HepG2 (cell line): Measurements from ENCODE around the gene TKFC. TPM values are rescaled to one million over a fixed set of nuclear protein-coding genes. Genes with fewer than 3 reads are reported as not detected.

ENCODE experiments used
- CAMTA2 ChIP-seq: sonication (generic); formaldehyde crosslinking; IDR thresholded peaks from 2 replicates; pipeline ENCODE4 v1.4.0; 2020; ENCODE audit warnings: mild to moderate bottlenecking, missing genetic modification reagents, borderline replicate concordance
- CREB1 ChIP-seq, 2 experiments: fragments of 450-650 bp in 1 of 2; IDR thresholded peaks; 2 replicates each; pipeline ENCODE4 v1.6.1; 2016 to 2017; ENCODE audit warnings: control low read depth in 1 of 2, mild to moderate bottlenecking in 1 of 2, missing compliant biosample characterization in 1 of 2, missing genetic modification characterization in 1 of 2
- DNMT3B ChIP-seq: conservative IDR thresholded peaks from 2 replicates; pipeline ENCODE4 v1.6.1; 2016; ENCODE audit warnings: missing biosample characterization, control low read depth
- ELF4 ChIP-seq: sonication (generic); formaldehyde crosslinking; IDR thresholded peaks from 2 replicates; pipeline ENCODE4 v1.5.0; 2020; ENCODE audit warnings: missing genetic modification reagents, mild to moderate bottlenecking, moderate library complexity, borderline replicate concordance
- FOSL1 ChIP-seq: sonication (generic); formaldehyde crosslinking; IDR thresholded peaks from 2 replicates; pipeline ENCODE4 v1.9.0; 2021; ENCODE audit warnings: missing genetic modification reagents, borderline replicate concordance
- LCORL ChIP-seq, 2 experiments: fragments of 450-650 bp in 1 of 2; sonication (generic) in 1 of 2; formaldehyde crosslinking in 1 of 2; IDR thresholded peaks; 2 replicates each; pipeline versions ENCODE4 v1.5.0 to v1.6.1; 2017 to 2020; ENCODE audit warnings: antibody characterized with exemption in 1 of 2, missing genetic modification reagents in 1 of 2
- NFE2L1 ChIP-seq: sonication (generic); formaldehyde crosslinking; IDR thresholded peaks from 2 replicates; pipeline ENCODE4 v1.4.0; 2020; ENCODE audit warnings: missing genetic modification reagents, mild to moderate bottlenecking, borderline replicate concordance
- PHF20 ChIP-seq: sonication (generic); formaldehyde crosslinking; IDR thresholded peaks from 2 replicates; pipeline ENCODE4 v1.5.0; 2020; ENCODE audit warnings: mild to moderate bottlenecking, missing genetic modification reagents
- RBM39 ChIP-seq: fragments of 200-400 bp; formaldehyde crosslinking; IDR thresholded peaks from one replicate; pipeline ENCODE4 v1.6.1; 2018; ENCODE audit warnings: antibody characterized with exemption, mild to moderate bottlenecking, low read depth, low read length; ENCODE audit not compliant: poor library complexity, severe bottlenecking
- U2AF2 ChIP-seq: fragments of 200-400 bp; formaldehyde crosslinking; IDR thresholded peaks from 2 replicates; pipeline ENCODE4 v1.6.1; 2017; ENCODE audit warnings: low read depth, mild to moderate bottlenecking, low read length
- WIZ ChIP-seq: sonication (generic); formaldehyde crosslinking; IDR thresholded peaks from 2 replicates; pipeline ENCODE4 v1.5.1; 2020; ENCODE audit warnings: mild to moderate bottlenecking, missing genetic modification reagents
- ZNF282 ChIP-seq: fragments of 450-650 bp; IDR thresholded peaks from 2 replicates; pipeline ENCODE4 v1.6.1; 2018; ENCODE audit not compliant: partially characterized antibody
- polyA plus RNA-seq, 8 experiments: library from polyadenylated mRNA; depleted of rRNA in 3 of 8; stranded (reverse) in 7 of 8; unstranded in 1 of 8; fragments of >200 nt; fragmentation: Illumina TruSeq in 4 of 8; extraction: Trizol in 4 of 8; gene quantifications; 2 replicates each; pipeline versions ENCODE4 v1.2.1 to v1.2.3, GENCODE V29; 2011 to 2016; ENCODE audit warnings: low read depth in 4 of 8, missing spikeins in 1 of 8, mixed read lengths in 1 of 8; ENCODE audit not compliant: insufficient read depth in 1 of 8
- total RNA-seq, 5 experiments: library from RNA; depleted of rRNA; stranded (reverse); fragments of >200 nt; fragmentation: Illumina TruSeq; extraction: Trizol; gene quantifications; 2 replicates each; pipeline ENCODE4 v1.2.3, GENCODE V29; 2016; ENCODE audit warnings: low read depth in 1 of 5
- TF ChIP-seq, protein P1 (sequence below): sonication (generic); formaldehyde crosslinking; IDR thresholded peaks from 2 replicates; pipeline ENCODE4 v1.5.0; 2020; ENCODE audit warnings: mild to moderate bottlenecking, missing genetic modification reagents, borderline replicate concordance
- TF ChIP-seq, protein P2 (sequence below): IDR thresholded peaks from 2 replicates; pipeline ENCODE4 v1.6.1; 2016; ENCODE audit warnings: missing biosample characterization, missing genetic modification reagents, low read depth
- TF ChIP-seq, protein P3 (sequence below): sonication (generic); formaldehyde crosslinking; IDR thresholded peaks from 2 replicates; pipeline ENCODE4 v1.4.0; 2020; ENCODE audit warnings: missing genetic modification reagents

The TKFC gene
- total and polyA plus RNA-seq, 2 of the 13 experiments (the other 11 are each of a cell fraction or from before 2014, with no cell fraction given): 147 to 197 TPM

DNA sequence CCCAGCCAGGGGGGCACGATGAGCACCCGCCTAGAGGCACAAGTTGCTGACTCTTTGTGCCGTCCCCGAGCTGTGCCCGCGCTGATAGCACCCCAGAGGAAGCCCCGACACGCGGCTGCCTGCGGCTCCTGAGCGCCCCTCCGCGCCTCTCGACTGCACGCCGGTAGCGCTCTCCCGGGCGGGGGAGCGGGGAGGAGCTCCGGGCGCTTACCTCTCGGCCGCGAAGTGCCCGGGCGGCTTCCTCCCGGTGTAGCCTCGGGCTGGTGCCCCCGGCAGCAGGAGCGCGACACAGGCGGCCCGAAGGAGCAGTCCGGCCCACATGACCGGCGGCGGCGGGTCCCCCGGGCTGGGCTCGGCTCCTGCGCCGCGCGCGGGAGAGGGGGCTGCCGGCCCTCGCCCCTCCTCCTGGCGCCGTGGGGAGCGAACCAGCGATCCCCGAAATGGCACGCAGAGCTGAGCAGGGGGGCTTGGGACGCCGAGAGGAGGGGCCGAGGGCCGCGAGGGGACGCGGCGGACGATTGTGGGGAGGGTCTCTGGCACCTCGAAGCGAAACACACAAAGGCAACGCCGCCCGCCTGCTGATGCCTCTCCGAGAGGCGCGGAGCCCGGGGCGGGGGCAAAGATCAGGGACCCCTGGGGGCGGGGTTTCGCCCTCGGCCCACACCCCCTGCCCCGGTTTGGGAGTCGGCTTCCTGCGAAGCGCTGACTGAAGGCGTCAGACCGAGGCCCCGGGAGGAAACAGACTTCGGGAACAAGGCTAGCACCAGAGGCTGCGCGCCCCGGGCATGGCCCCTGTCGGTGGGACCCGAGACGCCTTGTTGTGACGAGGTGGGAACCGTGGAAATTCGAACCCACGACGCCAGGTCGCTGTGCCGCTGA, 38.1 kb upstream of the TKFC start, which contains the start of gene VWCE (continued):
- TF ChIP-seq, protein P1, sequence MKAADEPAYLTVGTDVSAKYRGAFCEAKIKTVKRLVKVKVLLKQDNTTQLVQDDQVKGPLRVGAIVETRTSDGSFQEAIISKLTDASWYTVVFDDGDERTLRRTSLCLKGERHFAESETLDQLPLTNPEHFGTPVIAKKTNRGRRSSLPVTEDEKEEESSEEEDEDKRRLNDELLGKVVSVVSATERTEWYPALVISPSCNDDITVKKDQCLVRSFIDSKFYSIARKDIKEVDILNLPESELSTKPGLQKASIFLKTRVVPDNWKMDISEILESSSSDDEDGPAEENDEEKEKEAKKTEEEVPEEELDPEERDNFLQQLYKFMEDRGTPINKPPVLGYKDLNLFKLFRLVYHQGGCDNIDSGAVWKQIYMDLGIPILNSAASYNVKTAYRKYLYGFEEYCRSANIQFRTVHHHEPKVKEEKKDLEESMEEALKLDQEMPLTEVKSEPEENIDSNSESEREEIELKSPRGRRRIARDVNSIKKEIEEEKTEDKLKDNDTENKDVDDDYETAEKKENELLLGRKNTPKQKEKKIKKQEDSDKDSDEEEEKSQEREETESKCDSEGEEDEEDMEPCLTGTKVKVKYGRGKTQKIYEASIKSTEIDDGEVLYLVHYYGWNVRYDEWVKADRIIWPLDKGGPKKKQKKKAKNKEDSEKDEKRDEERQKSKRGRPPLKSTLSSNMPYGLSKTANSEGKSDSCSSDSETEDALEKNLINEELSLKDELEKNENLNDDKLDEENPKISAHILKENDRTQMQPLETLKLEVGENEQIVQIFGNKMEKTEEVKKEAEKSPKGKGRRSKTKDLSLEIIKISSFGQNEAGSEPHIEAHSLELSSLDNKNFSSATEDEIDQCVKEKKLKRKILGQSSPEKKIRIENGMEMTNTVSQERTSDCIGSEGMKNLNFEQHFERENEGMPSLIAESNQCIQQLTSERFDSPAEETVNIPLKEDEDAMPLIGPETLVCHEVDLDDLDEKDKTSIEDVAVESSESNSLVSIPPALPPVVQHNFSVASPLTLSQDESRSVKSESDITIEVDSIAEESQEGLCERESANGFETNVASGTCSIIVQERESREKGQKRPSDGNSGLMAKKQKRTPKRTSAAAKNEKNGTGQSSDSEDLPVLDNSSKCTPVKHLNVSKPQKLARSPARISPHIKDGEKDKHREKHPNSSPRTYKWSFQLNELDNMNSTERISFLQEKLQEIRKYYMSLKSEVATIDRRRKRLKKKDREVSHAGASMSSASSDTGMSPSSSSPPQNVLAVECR (CRISPR knock-in tag): peak; percentile 81; the same call in 1 of the 2 replicates
- TF ChIP-seq LCORL (IDR thresholded peaks at IDR 0.05): no peak
- no peak for TF ChIP-seq LCORL (CRISPR knock-in tag; IDR thresholded peaks at IDR 0.05)
- TF ChIP-seq WIZ (CRISPR knock-in tag): no peak
- peak; percentile 60 for TF ChIP-seq RBM39
- peak; percentile 57; the same call in 1 of the 2 replicates for TF ChIP-seq PHF20 (CRISPR knock-in tag)
- TF ChIP-seq DNMT3B (CRISPR knock-in tag): no peak
- no peak; the same call in 1 of the 2 replicates for TF ChIP-seq ELF4
- no peak for TF ChIP-seq NFE2L1 (CRISPR knock-in tag)
- TF ChIP-seq CREB1 (IDR thresholded peaks at IDR 0.05): no peak
- no peak for TF ChIP-seq CREB1 (CRISPR knock-in tag; IDR thresholded peaks at IDR 0.05)
- TF ChIP-seq FOSL1 (CRISPR knock-in tag): no peak
- TF ChIP-seq, protein P2, sequence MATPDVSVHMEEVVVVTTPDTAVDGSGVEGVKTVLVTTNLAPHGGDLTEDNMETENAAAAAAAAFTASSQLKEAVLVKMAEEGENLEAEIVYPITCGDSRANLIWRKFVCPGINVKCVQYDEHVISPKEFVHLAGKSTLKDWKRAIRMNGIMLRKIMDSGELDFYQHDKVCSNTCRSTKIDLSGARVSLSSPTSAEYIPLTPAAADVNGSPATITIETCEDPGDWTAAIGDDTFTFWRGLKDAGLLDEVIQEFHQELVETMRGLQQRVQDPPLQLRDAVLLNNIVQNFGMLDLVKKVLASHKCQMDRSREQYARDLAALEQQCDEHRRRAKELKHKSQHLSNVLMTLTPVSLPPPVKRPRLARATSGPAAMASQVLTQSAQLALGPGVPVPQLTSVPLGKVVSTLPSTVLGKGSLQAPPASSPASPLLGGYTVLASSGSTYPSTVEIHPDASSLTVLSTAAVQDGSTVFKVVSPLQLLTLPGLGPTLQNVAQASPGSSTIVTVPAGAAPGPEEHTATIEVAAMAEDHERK: no peak
- TF ChIP-seq, protein P3, sequence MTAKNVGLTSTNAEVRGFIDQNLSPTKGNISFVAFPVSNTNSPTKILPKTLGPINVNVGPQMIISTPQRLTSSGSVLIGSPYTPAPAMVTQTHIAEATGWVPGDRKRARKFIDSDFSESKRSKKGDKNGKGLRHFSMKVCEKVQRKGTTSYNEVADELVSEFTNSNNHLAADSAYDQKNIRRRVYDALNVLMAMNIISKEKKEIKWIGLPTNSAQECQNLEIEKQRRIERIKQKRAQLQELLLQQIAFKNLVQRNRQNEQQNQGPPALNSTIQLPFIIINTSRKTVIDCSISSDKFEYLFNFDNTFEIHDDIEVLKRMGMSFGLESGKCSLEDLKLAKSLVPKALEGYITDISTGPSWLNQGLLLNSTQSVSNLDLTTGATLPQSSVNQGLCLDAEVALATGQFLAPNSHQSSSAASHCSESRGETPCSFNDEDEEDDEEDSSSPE (CRISPR knock-in tag): peak; percentile 17; the same call in 1 of the 2 replicates
- TF ChIP-seq ZNF282: no peak
- TF ChIP-seq CAMTA2 (CRISPR knock-in tag): no peak
- TF ChIP-seq U2AF2: no peak
